ENCODE results near the gene CALB2.

The CALB2 gene

GRCh38 chr16:71436473-71436872 is 78.0 kb downstream of the CALB2 start:
- Histone ChIP-seq H3K4me2 (no peak overlapping the region), H3K9ac (no peak overlapping the region), H3K36me3 (ENCODE audit: insufficient read depth) (no peaks in the 10 kb centered on the region), H3K4me1 (ENCODE audit: low read depth, poor library complexity, severe bottlenecking) (no peaks in the 10 kb centered on the region), H3K27me3 (ENCODE audit: insufficient read depth, low read depth) (no peaks in the 10 kb centered on the region), H3K4me3 (IDR thresholded peaks at IDR 0.05; ENCODE audit: insufficient read depth, low read depth, low read length) (no peak overlapping the region), H3K27ac (no peak overlapping the region), H3K79me2 (ENCODE audit: insufficient read depth, low read depth) (no peaks in the 10 kb centered on the region), H2AFZ (ENCODE audit: low read depth) (no peak overlapping the region), H4K20me1 (ENCODE audit: insufficient read depth) (no peaks in the 10 kb centered on the region)
- TF ChIP-seq CTCF (conservative IDR thresholded peaks at IDR 0.05; ENCODE audit: low read depth, low read length), result no peak

DNA sequence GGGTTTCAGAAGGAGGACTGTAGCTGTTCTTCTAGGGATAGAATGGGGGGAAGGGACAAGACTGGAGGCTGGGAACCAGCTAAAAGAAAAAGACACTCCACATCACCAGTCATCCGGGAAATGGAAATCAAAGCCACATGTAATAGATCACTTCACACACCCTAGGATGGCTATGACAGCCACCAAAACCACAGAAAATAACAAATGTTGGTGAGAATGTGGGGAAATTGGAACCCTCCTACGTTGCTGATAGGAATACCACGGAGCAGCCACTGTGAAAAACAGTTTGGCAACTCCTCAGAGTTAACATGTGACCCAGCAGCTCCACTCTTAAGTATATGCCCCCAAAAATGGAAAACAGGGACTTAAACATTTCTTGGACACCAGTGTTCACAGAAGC is 81.0 kb downstream of the CALB2 start:
- no peak overlapping the region for H2AFZ ChIP-seq (ENCODE audit: low read depth)
- no peaks in the 10 kb centered on the region for H3K36me3 ChIP-seq (ENCODE audit: insufficient read depth)
- H3K27me3 ChIP-seq (ENCODE audit: insufficient read depth, low read depth), result no peaks in the 10 kb centered on the region
- H3K9ac ChIP-seq, result no peak overlapping the region
- no peaks in the 10 kb centered on the region for H3K79me2 ChIP-seq (ENCODE audit: insufficient read depth, low read depth)
- H3K4me1 ChIP-seq (ENCODE audit: low read depth, poor library complexity, severe bottlenecking), result no peaks in the 10 kb centered on the region
- H3K27ac ChIP-seq, result no peak overlapping the region
- no peak overlapping the region for H3K4me3 ChIP-seq (IDR thresholded peaks at IDR 0.05; ENCODE audit: insufficient read depth, low read depth, low read length)
- H3K4me2 ChIP-seq, result no peak overlapping the region
- no peak for TF ChIP-seq CTCF (conservative IDR thresholded peaks at IDR 0.05; ENCODE audit: low read depth, low read length)
- H4K20me1 ChIP-seq (ENCODE audit: insufficient read depth), result no peaks in the 10 kb centered on the region
